Mesodermal cell (in vitro differentiated cells): Measurements from ENCODE around the gene GRAP.
"Not testable (repeated sequence)": the region's sequence is repeated elsewhere in the genome, so short reads cannot be mapped to it uniquely, and the experiment has no call there.

Source experiments
- H3K27ac ChIP-seq: 2 replicates; pipeline ENCODE4 v1.7.0; 2013; ENCODE audit warnings: mild to moderate bottlenecking, low read depth, low read length, moderate library complexity; ENCODE audit not compliant: severe bottlenecking
- H3K36me3 ChIP-seq: 2 replicates; pipeline ENCODE4 v1.7.1; 2013; ENCODE audit warnings: mild to moderate bottlenecking, low read length, moderate library complexity; ENCODE audit not compliant: control insufficient read depth, insufficient read depth
- H3K4me1 ChIP-seq: one replicate; pipeline ENCODE4 v1.7.1; 2013; ENCODE audit warnings: mild to moderate bottlenecking, low read length; ENCODE audit not compliant: insufficient read depth, control insufficient read depth, poor library complexity, severe bottlenecking
- H3K4me3 ChIP-seq: 2 replicates; pipeline ENCODE4 v1.7.0; 2013; ENCODE audit warnings: low read length, control low read depth, mild to moderate bottlenecking; ENCODE audit not compliant: insufficient read depth, poor library complexity, severe bottlenecking; ENCODE audit errors: extremely low read depth
- H3K9me3 ChIP-seq: 2 replicates; pipeline ENCODE4 v1.7.1; 2013; ENCODE audit warnings: mild to moderate bottlenecking, low read length, moderate library complexity; ENCODE audit not compliant: control insufficient read depth
- WGBS, 2 experiments: methylation state at CpG; one replicate each; pipeline ENCODE4 v1.1.5; 2013; ENCODE audit warnings: missing lambda C conversion rate in 2 of 2; ENCODE audit not compliant: insufficient coverage in 2 of 2; 5-methylcytosine and 5-hydroxymethylcytosine counted together

The GRAP gene

GRCh38 chr17:19063326-19063956 is 16.7 kb upstream of the GRAP start:
- H3K27ac ChIP-seq, H3K4me3 ChIP-seq, H3K4me1 ChIP-seq, H3K9me3 ChIP-seq, H3K36me3 ChIP-seq: not testable (repeated sequence)
- 0% methylated on average over 4 of the region's 44 CpGs for WGBS, 2 experiments

- WGBS, 2 experiments, result no CpG with 5 or more reads among the region's 20 CpGs
- H3K27ac ChIP-seq, H3K36me3 ChIP-seq, H3K4me1 ChIP-seq, H3K4me3 ChIP-seq, H3K9me3 ChIP-seq: not testable (repeated sequence)
Measured at GRCh38 chr17:19062718-19063325, 16.1 kb upstream of the GRAP start.

GRCh38 chr17:19062009-19062717 is 15.4 kb upstream of the GRAP start:
- not testable (repeated sequence) for H3K27ac ChIP-seq, H3K4me1 ChIP-seq

GRCh38 chr17:19055447-19055846 is 8.7 kb upstream of the GRAP start:
- WGBS, 2 experiments, result no CpG with 5 or more reads among the region's 12 CpGs
- not testable (repeated sequence) for H3K9me3 ChIP-seq, H3K4me1 ChIP-seq, H3K4me3 ChIP-seq, H3K27ac ChIP-seq, H3K36me3 ChIP-seq

More at GRCh38 chr17:19062009-19062717, 15.4 kb upstream of the GRAP start:
- not testable (repeated sequence) for H3K9me3 ChIP-seq, H3K4me3 ChIP-seq, H3K36me3 ChIP-seq
- WGBS, 2 experiments, result no CpG with 5 or more reads among the region's 51 CpGs

- WGBS, 2 experiments, result no CpG with 5 or more reads among the region's 7 CpGs
- H3K27ac ChIP-seq, H3K4me3 ChIP-seq, H3K4me1 ChIP-seq, H3K36me3 ChIP-seq, H3K9me3 ChIP-seq: not testable (repeated sequence)
Measured at GRCh38 chr17:19048826-19049225, 2.1 kb upstream of the GRAP start.

GRCh38 chr17:19047510-19047909 is 753 bp upstream of the GRAP start:
- WGBS, 2 experiments, result 92% methylated on average over 3 of the region's 7 CpGs; no CpG with 5 or more reads in 1 of the 2 experiments
- H3K27ac ChIP-seq, H3K9me3 ChIP-seq, H3K36me3 ChIP-seq, H3K4me3 ChIP-seq, H3K4me1 ChIP-seq: not testable (repeated sequence)

GRCh38 chr17:19044643-19045042 is 2.1 kb downstream of the GRAP start:
- not testable (repeated sequence) for H3K36me3 ChIP-seq, H3K4me3 ChIP-seq, H3K4me1 ChIP-seq, H3K9me3 ChIP-seq, H3K27ac ChIP-seq
- WGBS, 2 experiments, result no CpG with 5 or more reads among the region's 9 CpGs

- not testable (repeated sequence) for H3K27ac ChIP-seq, H3K9me3 ChIP-seq, H3K36me3 ChIP-seq, H3K4me1 ChIP-seq, H3K4me3 ChIP-seq
- no CpG with 5 or more reads among the region's 8 CpGs for WGBS, 2 experiments
Measured at GRCh38 chr17:19043032-19043431, 3.7 kb downstream of the GRAP start.

- H3K9me3 ChIP-seq, H3K36me3 ChIP-seq, H3K27ac ChIP-seq, H3K4me3 ChIP-seq, H3K4me1 ChIP-seq: not testable (repeated sequence)
- no CpG with 5 or more reads among the region's 14 CpGs for WGBS, 2 experiments
Measured at GRCh38 chr17:19042369-19042768, 4.4 kb downstream of the GRAP start.

GRCh38 chr17:19041871-19042270 is 4.9 kb downstream of the GRAP start:
- H3K4me3 ChIP-seq, H3K9me3 ChIP-seq, H3K27ac ChIP-seq, H3K4me1 ChIP-seq, H3K36me3 ChIP-seq: not testable (repeated sequence)
- no CpG with 5 or more reads among the region's 10 CpGs for WGBS, 2 experiments

- H3K4me3 ChIP-seq, H3K36me3 ChIP-seq, H3K4me1 ChIP-seq, H3K9me3 ChIP-seq, H3K27ac ChIP-seq: not testable (repeated sequence)
- no CpG with 5 or more reads among the region's 9 CpGs for WGBS, 2 experiments
Measured at GRCh38 chr17:19040350-19040749, 6.4 kb downstream of the GRAP start.
